ENCODE data around the gene IVNS1ABP. TPM values are rescaled to one million over a fixed set of nuclear protein-coding genes. Genes with fewer than 3 reads are reported as not detected.
A peak's percentile ranks its signal among the peaks of the same experiment; 100 is the strongest.

IVNS1ABP gene
- total and polyA plus RNA-seq, 9 of the 15 experiments (the other 6 are each of a cell fraction or from before 2014, with no cell fraction given): 30.6 to 126 (median 77.7) TPM

DNA sequence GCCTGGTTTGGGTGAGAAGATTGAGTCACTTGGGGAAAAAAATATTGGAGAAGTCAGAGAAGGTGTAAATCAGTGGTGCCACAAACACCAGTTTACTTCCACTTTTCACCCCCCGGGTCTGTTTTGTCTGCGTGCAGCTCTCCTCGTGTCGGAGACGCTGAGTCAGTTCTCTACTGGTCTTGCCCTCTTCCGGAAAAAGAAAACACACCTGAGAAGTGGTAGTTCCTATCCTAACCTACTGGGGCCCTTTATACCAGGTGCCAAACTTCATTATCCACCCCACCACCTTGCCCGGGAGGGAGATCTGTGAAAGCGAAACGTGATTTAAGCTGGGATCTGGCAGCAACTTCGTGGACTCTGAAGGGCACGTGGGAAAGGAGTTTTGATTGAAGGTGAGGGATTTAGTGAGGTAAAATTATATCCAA lies 855 bp upstream of the IVNS1ABP start (continued):
- TF ChIP-seq, protein P1, sequence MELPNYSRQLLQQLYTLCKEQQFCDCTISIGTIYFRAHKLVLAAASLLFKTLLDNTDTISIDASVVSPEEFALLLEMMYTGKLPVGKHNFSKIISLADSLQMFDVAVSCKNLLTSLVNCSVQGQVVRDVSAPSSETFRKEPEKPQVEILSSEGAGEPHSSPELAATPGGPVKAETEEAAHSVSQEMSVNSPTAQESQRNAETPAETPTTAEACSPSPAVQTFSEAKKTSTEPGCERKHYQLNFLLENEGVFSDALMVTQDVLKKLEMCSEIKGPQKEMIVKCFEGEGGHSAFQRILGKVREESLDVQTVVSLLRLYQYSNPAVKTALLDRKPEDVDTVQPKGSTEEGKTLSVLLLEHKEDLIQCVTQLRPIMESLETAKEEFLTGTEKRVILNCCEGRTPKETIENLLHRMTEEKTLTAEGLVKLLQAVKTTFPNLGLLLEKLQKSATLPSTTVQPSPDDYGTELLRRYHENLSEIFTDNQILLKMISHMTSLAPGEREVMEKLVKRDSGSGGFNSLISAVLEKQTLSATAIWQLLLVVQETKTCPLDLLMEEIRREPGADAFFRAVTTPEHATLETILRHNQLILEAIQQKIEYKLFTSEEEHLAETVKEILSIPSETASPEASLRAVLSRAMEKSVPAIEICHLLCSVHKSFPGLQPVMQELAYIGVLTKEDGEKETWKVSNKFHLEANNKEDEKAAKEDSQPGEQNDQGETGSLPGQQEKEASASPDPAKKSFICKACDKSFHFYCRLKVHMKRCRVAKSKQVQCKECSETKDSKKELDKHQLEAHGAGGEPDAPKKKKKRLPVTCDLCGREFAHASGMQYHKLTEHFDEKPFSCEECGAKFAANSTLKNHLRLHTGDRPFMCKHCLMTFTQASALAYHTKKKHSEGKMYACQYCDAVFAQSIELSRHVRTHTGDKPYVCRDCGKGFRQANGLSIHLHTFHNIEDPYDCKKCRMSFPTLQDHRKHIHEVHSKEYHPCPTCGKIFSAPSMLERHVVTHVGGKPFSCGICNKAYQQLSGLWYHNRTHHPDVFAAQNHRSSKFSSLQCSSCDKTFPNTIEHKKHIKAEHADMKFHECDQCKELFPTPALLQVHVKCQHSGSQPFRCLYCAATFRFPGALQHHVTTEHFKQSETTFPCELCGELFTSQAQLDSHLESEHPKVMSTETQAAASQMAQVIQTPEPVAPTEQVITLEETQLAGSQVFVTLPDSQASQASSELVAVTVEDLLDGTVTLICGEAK (IDR thresholded peaks at IDR 0.05): no peak
- TF ChIP-seq, protein P1 (CRISPR knock-in tag; IDR thresholded peaks at IDR 0.05): no peak
- TF ChIP-seq CHD4 (IDR thresholded peaks at IDR 0.05; ENCODE audit: insufficient read depth, insufficient replicate concordance, low read depth, low read length, poor library complexity, severe bottlenecking) (no peak), PHB2 (IDR thresholded peaks at IDR 0.05; ENCODE audit: low read depth) (no peak), ZNF384 (IDR thresholded peaks at IDR 0.05; ENCODE audit: low read depth, low read length) (no peak), ZNF695 (CRISPR knock-in tag; IDR thresholded peaks at IDR 0.05) (no peak), PPARD (CRISPR knock-in tag; IDR thresholded peaks at IDR 0.05) (no peak), TEAD1 (CRISPR knock-in tag; IDR thresholded peaks at IDR 0.05) (no peak), MEF2D (tag; conservative IDR thresholded peaks at IDR 0.05; ENCODE audit: low read depth) (no peak; the same call in 1 of the 2 replicates), RB1 (IDR thresholded peaks at IDR 0.05; ENCODE audit: low read depth) (no peak), SLC30A9 (CRISPR knock-in tag; IDR thresholded peaks at IDR 0.05) (no peak)
- TF ChIP-seq, protein P2, sequence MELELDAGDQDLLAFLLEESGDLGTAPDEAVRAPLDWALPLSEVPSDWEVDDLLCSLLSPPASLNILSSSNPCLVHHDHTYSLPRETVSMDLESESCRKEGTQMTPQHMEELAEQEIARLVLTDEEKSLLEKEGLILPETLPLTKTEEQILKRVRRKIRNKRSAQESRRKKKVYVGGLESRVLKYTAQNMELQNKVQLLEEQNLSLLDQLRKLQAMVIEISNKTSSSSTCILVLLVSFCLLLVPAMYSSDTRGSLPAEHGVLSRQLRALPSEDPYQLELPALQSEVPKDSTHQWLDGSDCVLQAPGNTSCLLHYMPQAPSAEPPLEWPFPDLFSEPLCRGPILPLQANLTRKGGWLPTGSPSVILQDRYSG (tag; conservative IDR thresholded peaks at IDR 0.05; ENCODE audit: low read depth): peak; percentile 63; the same call in 1 of the 2 replicates
- TF ChIP-seq, protein P3, sequence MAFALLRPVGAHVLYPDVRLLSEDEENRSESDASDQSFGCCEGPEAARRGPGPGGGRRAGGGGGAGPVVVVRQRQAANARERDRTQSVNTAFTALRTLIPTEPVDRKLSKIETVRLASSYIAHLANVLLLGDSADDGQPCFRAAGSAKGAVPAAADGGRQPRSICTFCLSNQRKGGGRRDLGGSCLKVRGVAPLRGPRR (CRISPR knock-in tag; IDR thresholded peaks at IDR 0.05): no peak
- TF ChIP-seq, protein P4, sequence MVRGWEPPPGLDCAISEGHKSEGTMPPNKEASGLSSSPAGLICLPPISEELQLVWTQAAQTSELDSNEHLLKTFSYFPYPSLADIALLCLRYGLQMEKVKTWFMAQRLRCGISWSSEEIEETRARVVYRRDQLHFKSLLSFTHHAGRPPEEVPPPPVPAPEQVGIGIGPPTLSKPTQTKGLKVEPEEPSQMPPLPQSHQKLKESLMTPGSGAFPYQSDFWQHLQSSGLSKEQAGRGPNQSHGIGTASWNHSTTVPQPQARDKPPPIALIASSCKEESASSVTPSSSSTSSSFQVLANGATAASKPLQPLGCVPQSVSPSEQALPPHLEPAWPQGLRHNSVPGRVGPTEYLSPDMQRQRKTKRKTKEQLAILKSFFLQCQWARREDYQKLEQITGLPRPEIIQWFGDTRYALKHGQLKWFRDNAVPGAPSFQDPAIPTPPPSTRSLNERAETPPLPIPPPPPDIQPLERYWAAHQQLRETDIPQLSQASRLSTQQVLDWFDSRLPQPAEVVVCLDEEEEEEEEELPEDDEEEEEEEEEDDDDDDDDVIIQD (CRISPR knock-in tag; IDR thresholded peaks at IDR 0.05): no peak
- TF ChIP-seq, protein P5, sequence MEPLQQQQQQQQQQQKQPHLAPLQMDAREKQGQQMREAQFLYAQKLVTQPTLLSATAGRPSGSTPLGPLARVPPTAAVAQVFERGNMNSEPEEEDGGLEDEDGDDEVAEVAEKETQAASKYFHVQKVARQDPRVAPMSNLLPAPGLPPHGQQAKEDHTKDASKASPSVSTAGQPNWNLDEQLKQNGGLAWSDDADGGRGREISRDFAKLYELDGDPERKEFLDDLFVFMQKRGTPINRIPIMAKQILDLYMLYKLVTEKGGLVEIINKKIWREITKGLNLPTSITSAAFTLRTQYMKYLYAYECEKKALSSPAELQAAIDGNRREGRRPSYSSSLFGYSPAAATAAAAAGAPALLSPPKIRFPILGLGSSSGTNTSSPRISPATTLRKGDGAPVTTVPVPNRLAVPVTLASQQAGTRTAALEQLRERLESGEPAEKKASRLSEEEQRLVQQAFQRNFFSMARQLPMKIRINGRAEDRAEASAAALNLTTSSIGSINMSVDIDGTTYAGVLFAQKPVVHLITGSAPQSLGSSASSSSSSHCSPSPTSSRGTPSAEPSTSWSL (CRISPR knock-in tag; IDR thresholded peaks at IDR 0.05; ENCODE audit: borderline replicate concordance): 0 out of 2 replicates have a peak, but pooled peaks have one; percentile 46
